ENCODE results near the gene KIF6. TPM values are rescaled to one million over a fixed set of nuclear protein-coding genes. Genes with fewer than 3 reads are reported as not detected.

KIF6 gene
- total RNA-seq, 1 donor from 2014 or later = 2.9 TPM

- H3K4me3 Mint-ChIP-seq (ENCODE audit: low read depth) = no peak overlapping the region
- H3K4me1 Mint-ChIP-seq (ENCODE audit: low read depth) = no peaks in the 10 kb centered on the region
- peaks cover under 1% of the 10 kb centered on the region for H3K9me3 Mint-ChIP-seq (ENCODE audit: low read depth)
- TF ChIP-seq CTCF (IDR thresholded peaks at IDR 0.05; ENCODE audit: unreplicated experiment) = no peak
- no peak for DNase-seq (ENCODE audit: low spot score, unreplicated experiment)
- H3K27ac Mint-ChIP-seq = no peak overlapping the region
- no peaks in the 10 kb centered on the region for H3K36me3 Mint-ChIP-seq (ENCODE audit: insufficient read depth)
- H3K27me3 Mint-ChIP-seq = peaks cover 4% of the 10 kb centered on the region
Measured at GRCh38 chr6:39494998-39495397, 230.2 kb downstream of the KIF6 start.

- DNase-seq (ENCODE audit: low spot score, unreplicated experiment) = no peak
- no peak for TF ChIP-seq CTCF (IDR thresholded peaks at IDR 0.05; ENCODE audit: unreplicated experiment)
- peaks cover 4% of the 10 kb centered on the region for H3K27me3 Mint-ChIP-seq
- H3K4me1 Mint-ChIP-seq (ENCODE audit: low read depth) = no peaks in the 10 kb centered on the region
- H3K4me3 Mint-ChIP-seq (ENCODE audit: low read depth) = no peak overlapping the region
- H3K27ac Mint-ChIP-seq = no peak overlapping the region
- H3K9me3 Mint-ChIP-seq (ENCODE audit: low read depth) = no peaks in the 10 kb centered on the region
- no peaks in the 10 kb centered on the region for H3K36me3 Mint-ChIP-seq (ENCODE audit: insufficient read depth)
Measured at GRCh38 chr6:39493777-39494176, 231.4 kb downstream of the KIF6 start.

GRCh38 chr6:39493174-39493573 is 232.0 kb downstream of the KIF6 start:
- DNase-seq (ENCODE audit: low spot score, unreplicated experiment) = no peak
- Mint-ChIP-seq H3K27ac (no peak overlapping the region), H3K4me1 (ENCODE audit: low read depth) (no peaks in the 10 kb centered on the region)

GRCh38 chr6:39490108-39490507 is 235.1 kb downstream of the KIF6 start:
- Mint-ChIP-seq H3K36me3 (ENCODE audit: insufficient read depth) (no peaks in the 10 kb centered on the region), H3K9me3 (ENCODE audit: low read depth) (no peaks in the 10 kb centered on the region), H3K27ac (no peak overlapping the region), H3K27me3 (no peaks in the 10 kb centered on the region), H3K4me1 (ENCODE audit: low read depth) (no peaks in the 10 kb centered on the region), H3K4me3 (ENCODE audit: low read depth) (no peak overlapping the region)
- no peak for DNase-seq (ENCODE audit: low spot score, unreplicated experiment)
- no peak for TF ChIP-seq CTCF (IDR thresholded peaks at IDR 0.05; ENCODE audit: unreplicated experiment)

More at GRCh38 chr6:39493174-39493573, 232.0 kb downstream of the KIF6 start:
- Mint-ChIP-seq H3K36me3 (ENCODE audit: insufficient read depth) (no peaks in the 10 kb centered on the region), H3K27me3 (peaks cover 4% of the 10 kb centered on the region), H3K9me3 (ENCODE audit: low read depth) (no peaks in the 10 kb centered on the region), H3K4me3 (ENCODE audit: low read depth) (no peak overlapping the region)
- TF ChIP-seq CTCF (IDR thresholded peaks at IDR 0.05; ENCODE audit: unreplicated experiment) = no peak

- H3K27ac Mint-ChIP-seq = no peak overlapping the region
- no peak for TF ChIP-seq CTCF (IDR thresholded peaks at IDR 0.05; ENCODE audit: unreplicated experiment)
- no peak for DNase-seq (ENCODE audit: low spot score, unreplicated experiment)
- no peak overlapping the region for H3K4me3 Mint-ChIP-seq (ENCODE audit: low read depth)
- peaks cover 5% of the 10 kb centered on the region for H3K4me1 Mint-ChIP-seq (ENCODE audit: low read depth)
- no peaks in the 10 kb centered on the region for H3K27me3 Mint-ChIP-seq
- H3K9me3 Mint-ChIP-seq (ENCODE audit: low read depth) = no peaks in the 10 kb centered on the region
- no peaks in the 10 kb centered on the region for H3K36me3 Mint-ChIP-seq (ENCODE audit: insufficient read depth)
Measured at GRCh38 chr6:39488255-39488879, 236.8 kb downstream of the KIF6 start.

All from progenitor cell of endocrine pancreas (in vitro differentiated cells).